Activated B cell treated with CpG ODN at 0.5 μM for 24 hours (primary cell): Measurements from ENCODE around the gene NFKB1. TPM values are rescaled to one million over a fixed set of nuclear protein-coding genes. Genes with fewer than 3 reads are reported as not detected.

Experiments
- ATAC-seq: fragments of 200-7000 bp; cut with Tn5 transposase; one replicate; pipeline ENCODE4 v1.10.0; 2021; ENCODE audit warnings: low read depth, mild to moderate bottlenecking, moderate library complexity
- CTCF ChIA-PET: fragments of 350-600 bp; sonication (Branson Sonifier 250); formaldehyde crosslinking; loops from one replicate; lab custom pipeline; 2021; ENCODE audit warnings: antibody characterized with exemption; lab: Charles Lee
- POLR2A ChIA-PET: fragments of 350-600 bp; sonication (Branson Sonifier 250); formaldehyde crosslinking; loops from one replicate; lab custom pipeline; 2021; ENCODE audit warnings: antibody characterized with exemption; lab: Charles Lee
- DNase-seq: peaks from one replicate; pipeline ENCODE4 v3.0.0; 2022
- H3K27ac Mint-ChIP-seq: one replicate; pipeline ENCODE4 v1.8.0; 2020; ENCODE audit warnings: mixed read lengths
- H3K27me3 Mint-ChIP-seq: one replicate; pipeline ENCODE4 v1.8.0; 2021; ENCODE audit warnings: mixed read lengths
- H3K36me3 Mint-ChIP-seq: one replicate; pipeline ENCODE4 v1.8.0; 2021; ENCODE audit warnings: low read depth, mixed read lengths
- H3K4me1 Mint-ChIP-seq: one replicate; pipeline ENCODE4 v1.8.0; 2021; ENCODE audit warnings: mixed read lengths
- H3K4me3 Mint-ChIP-seq: one replicate; pipeline ENCODE4 v1.8.0; 2020; ENCODE audit warnings: mild to moderate bottlenecking, mixed read lengths
- H3K9me3 Mint-ChIP-seq: one replicate; pipeline ENCODE4 v1.8.0; 2020; ENCODE audit warnings: mixed read lengths
- CTCF ChIP-seq: fragments of 200-600 bp; IDR thresholded peaks from one replicate; pipeline ENCODE4 v1.8.0; 2022; ENCODE audit warnings: antibody characterized with exemption, mild to moderate bottlenecking
- intact Hi-C: fragments of 100-400 bp; cut with micrococcal nuclease; formaldehyde crosslinking; loops from one replicate; pipeline ENCODE4 v1.15.1; 2024
- total RNA-seq: library from RNA; stranded (reverse); gene quantifications from 2 replicates; pipeline ENCODE4 v1.2.3, GENCODE V29; 2022

NFKB1 gene
- total RNA-seq, 1 donor from 2014 or later, result 308 TPM

GRCh38 chr4:102642631-102643298 lies 141.6 kb downstream of the NFKB1 start:
- ChIA-PET POLR2A (no interaction called here), CTCF (no interaction called here)
- DNase-seq (no peak), ATAC-seq (no peak)
- H3K9me3 Mint-ChIP-seq, result no peaks in the 10 kb centered on the region
- no peak for TF ChIP-seq CTCF
- H3K36me3 Mint-ChIP-seq, result peaks cover 75% of the 10 kb centered on the region
- intact Hi-C loops, result no loop called here
- H3K27ac Mint-ChIP-seq, result no peak overlapping the region
- no peaks in the 10 kb centered on the region for H3K4me1 Mint-ChIP-seq
- no peaks in the 10 kb centered on the region for H3K27me3 Mint-ChIP-seq
- no peak overlapping the region for H3K4me3 Mint-ChIP-seq

GRCh38 chr4:102647117-102647516 lies 146.0 kb downstream of the NFKB1 start:
- Mint-ChIP-seq H3K4me1 (no peaks in the 10 kb centered on the region), H3K27ac (no peak overlapping the region), H3K9me3 (no peaks in the 10 kb centered on the region), H3K36me3 (peaks cover 73% of the 10 kb centered on the region), H3K27me3 (no peaks in the 10 kb centered on the region), H3K4me3 (no peak overlapping the region)
- CTCF ChIA-PET, result no interaction called here
- intact Hi-C loops, result no loop called here
- TF ChIP-seq CTCF, result no peak
- POLR2A ChIA-PET, result no interaction called here
- ATAC-seq, result no peak
- no peak for DNase-seq

- H3K9me3 Mint-ChIP-seq, result no peaks in the 10 kb centered on the region
- H3K36me3 Mint-ChIP-seq, result peaks cover 40% of the 10 kb centered on the region
- ChIA-PET CTCF (no interaction called here), POLR2A (no interaction called here)
- H3K4me3 Mint-ChIP-seq, result no peak overlapping the region
- TF ChIP-seq CTCF, result no peak
- intact Hi-C loops, result loop anchor here (10.0 kb wide), 1 partner anchor 348 kb away; no protein-coding TSS in a partner anchor
- no peaks in the 10 kb centered on the region for H3K27me3 Mint-ChIP-seq
- no peaks in the 10 kb centered on the region for H3K4me1 Mint-ChIP-seq
- DNase-seq (no peak), ATAC-seq (no peak)
- no peak overlapping the region for H3K27ac Mint-ChIP-seq
Observed at GRCh38 chr4:102657206-102657605, 156.0 kb downstream of the NFKB1 start.

- Mint-ChIP-seq H3K27me3 (no peaks in the 10 kb centered on the region), H3K4me3 (no peak overlapping the region), H3K9me3 (no peaks in the 10 kb centered on the region), H3K4me1 (no peaks in the 10 kb centered on the region), H3K27ac (no peak overlapping the region), H3K36me3 (peaks cover 51% of the 10 kb centered on the region)
- POLR2A ChIA-PET, result no interaction called here
- TF ChIP-seq CTCF, result no peak
- intact Hi-C loops, result no loop called here
- ATAC-seq (no peak), DNase-seq (no peak)
- CTCF ChIA-PET, result no interaction called here
Observed at GRCh38 chr4:102663073-102663472, 161.9 kb downstream of the NFKB1 start.

- no peak for TF ChIP-seq CTCF
- DNase-seq (no peak), ATAC-seq (no peak)
- POLR2A ChIA-PET, result no interaction called here
- intact Hi-C loops, result no loop called here
- Mint-ChIP-seq H3K36me3 (peaks cover 69% of the 10 kb centered on the region), H3K27ac (no peak overlapping the region), H3K4me3 (no peak overlapping the region), H3K9me3 (no peaks in the 10 kb centered on the region), H3K4me1 (no peaks in the 10 kb centered on the region), H3K27me3 (no peaks in the 10 kb centered on the region)
- CTCF ChIA-PET, result no interaction called here
Observed at GRCh38 chr4:102665527-102665926, 164.4 kb downstream of the NFKB1 start.

Other genes starting within 250 kb of the NFKB1 start
- 17.9 and 18.1 TPM in 2 replicates for gene SLC39A8, start 155.9 kb upstream of the NFKB1 start, total RNA-seq